ENCODE data around the gene RBM15. TPM values are rescaled to one million over a fixed set of nuclear protein-coding genes. Genes with fewer than 3 reads are reported as not detected.

Gene RBM15
- total and polyA plus RNA-seq, 2 donors (not counting 3 experiments of a cell fraction or from before 2014, with no cell fraction given): 8.5 to 29.5 TPM

GRCh38 chr1:110321045-110321444 is 18.1 kb upstream of the RBM15 start:
- dilution Hi-C loops (cut with MboI; ENCODE audit: extremely low pct_ligation_motif_present, low sequenced_read_pairs): no loop called here
- Histone ChIP-seq H3K36me3 (ENCODE audit: control insufficient read depth in 2 of 2, extremely low read depth in 1 of 2, insufficient read depth in 2 of 2, low read length in 2 of 2) (no peaks in the 10 kb centered on the region), H3K4me2 (ENCODE audit: insufficient read depth, low read length) (no peak overlapping the region), H3K27me3 (ENCODE audit: control insufficient read depth in 2 of 2, insufficient read depth in 2 of 2, low read length in 2 of 2) (no peaks in the 10 kb centered on the region), H4K20me1 (replicated peaks; ENCODE audit: control insufficient read depth, extremely low read depth, insufficient read depth, low read length) (no peaks in the 10 kb centered on the region), H3K27ac (ENCODE audit: insufficient read depth, low read depth, low read length) (no peak overlapping the region), H3K9me3 (replicated peaks; ENCODE audit: control insufficient read depth, insufficient read depth, low read length) (no peaks in the 10 kb centered on the region), H3K9ac (replicated peaks; ENCODE audit: extremely low read depth, insufficient read depth, low read length) (no peak overlapping the region), H3K9me1 (replicated peaks; ENCODE audit: control insufficient read depth, extremely low read depth, insufficient read depth, low read length) (no peaks in the 10 kb centered on the region), H2AFZ (ENCODE audit: low read depth, low read length) (no peak overlapping the region), H3K79me2 (ENCODE audit: control insufficient read depth, insufficient read depth, low read length) (no peaks in the 10 kb centered on the region), H3K4me1 (ENCODE audit: control insufficient read depth, extremely low read depth, insufficient read depth, low read length) (no peaks in the 10 kb centered on the region), H3K4me3 (replicated peaks in 1 of 3; ENCODE audit: insufficient read depth in 1 of 3, low read depth in 1 of 3, low read length in 3 of 3) (no peak overlapping the region)
- intact Hi-C loops (cut with micrococcal nuclease): no loop called here
- DNase-seq (ENCODE audit: low read depth, low spot score): no peak
- POLR2A ChIA-PET: no interaction called here
- no peak for FAIRE-seq
- CTCF ChIA-PET: interaction anchor here (1.3 to 2.9 kb wide), 3 partner anchors 9 to 139 kb away, joined by 3 to 12 read pairs (median 6); no protein-coding TSS in a partner anchor
- TF ChIP-seq EZH2 (IDR thresholded peaks at IDR 0.05; ENCODE audit: borderline replicate concordance, low read depth, low read length, severe bottlenecking): no peak
- no peak for TF ChIP-seq POLR2A (IDR thresholded peaks at IDR 0.05; ENCODE audit: low read depth, low read length)
- no peak for TF ChIP-seq GATA2 (IDR thresholded peaks at IDR 0.05; ENCODE audit: insufficient read depth, insufficient read length, low read depth, low read length)
- no peak for TF ChIP-seq FOS (IDR thresholded peaks at IDR 0.05; ENCODE audit: borderline replicate concordance, insufficient read depth, low read length)
- no peak for TF ChIP-seq POLR2AphosphoS5 (IDR thresholded peaks at IDR 0.05; ENCODE audit: insufficient read depth, low read depth, low read length)
- no peak for TF ChIP-seq MYC (IDR thresholded peaks at IDR 0.05; ENCODE audit: low read depth, low read length)
- TF ChIP-seq CTCF (IDR thresholded peaks at IDR 0.05; ENCODE audit: extremely low read depth in 1 of 2, insufficient read depth in 1 of 2, low read depth in 1 of 2, low read length in 2 of 2): no peak
- TF ChIP-seq JUN (IDR thresholded peaks at IDR 0.05; ENCODE audit: borderline replicate concordance, insufficient read depth, insufficient read length, low read depth): no peak
- no peak for TF ChIP-seq MAX (IDR thresholded peaks at IDR 0.05; ENCODE audit: insufficient read depth, insufficient read length)
- no TSS peak for BruUV-seq (replicated peaks)

All from endothelial cell of umbilical vein (primary cell).